Measurements from ENCODE around the gene WASF3.
"Not testable (repeated sequence)": the region's sequence is repeated elsewhere in the genome, so short reads cannot be mapped to it uniquely, and the experiment has no call there.

The WASF3 gene

GRCh38 chr13:26636073-26636472 lies 78.6 kb downstream of the WASF3 start:
- DNase-seq = not testable (repeated sequence)

- DNase-seq = no peak
Observed at GRCh38 chr13:26646603-26647002, 89.1 kb downstream of the WASF3 start.

GRCh38 chr13:26651234-26651633 lies 93.8 kb downstream of the WASF3 start:
- DNase-seq = no peak

DNA sequence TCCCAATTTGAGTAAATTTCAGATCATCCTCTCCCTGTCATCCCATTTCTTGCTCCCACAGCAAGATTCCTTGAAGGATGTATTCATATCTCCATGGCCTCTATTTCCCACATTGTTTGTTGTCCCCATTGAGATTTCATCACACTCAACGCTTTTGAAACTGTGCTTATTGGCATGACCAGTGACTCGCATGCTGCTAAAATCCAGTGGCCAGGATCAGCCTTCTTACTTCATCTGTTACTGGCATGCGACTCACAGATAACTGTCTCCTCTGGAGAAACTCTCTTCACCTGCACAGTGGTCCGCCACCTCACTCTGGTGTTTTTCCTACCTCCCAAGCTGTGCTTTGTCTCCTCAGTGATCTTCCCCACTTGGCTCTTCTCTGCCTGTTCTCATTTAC lies 95.8 kb downstream of the WASF3 start:
- no peak for DNase-seq

DNA sequence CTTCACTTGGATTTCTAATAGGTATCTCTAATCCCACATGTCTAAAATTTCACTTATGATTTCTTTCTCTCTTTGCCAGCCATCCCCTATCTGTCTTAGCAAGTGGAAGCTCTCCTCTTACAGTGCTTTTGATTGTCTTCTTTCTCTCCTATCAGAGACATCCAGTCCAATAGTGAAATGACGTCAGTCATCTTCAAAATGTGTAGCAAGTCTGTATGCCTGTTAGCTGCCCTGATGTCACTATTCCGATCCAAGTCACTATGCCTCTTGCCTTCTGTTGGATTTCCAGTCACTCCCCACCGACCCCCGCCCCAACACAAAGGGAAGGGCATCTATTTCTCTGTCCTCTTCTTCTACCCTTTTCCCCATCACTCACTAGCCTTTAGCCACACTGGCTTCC lies 96.4 kb downstream of the WASF3 start:
- DNase-seq = no peak

- DNase-seq = no peak
Observed at GRCh38 chr13:26656919-26657318, 99.4 kb downstream of the WASF3 start.

DNA sequence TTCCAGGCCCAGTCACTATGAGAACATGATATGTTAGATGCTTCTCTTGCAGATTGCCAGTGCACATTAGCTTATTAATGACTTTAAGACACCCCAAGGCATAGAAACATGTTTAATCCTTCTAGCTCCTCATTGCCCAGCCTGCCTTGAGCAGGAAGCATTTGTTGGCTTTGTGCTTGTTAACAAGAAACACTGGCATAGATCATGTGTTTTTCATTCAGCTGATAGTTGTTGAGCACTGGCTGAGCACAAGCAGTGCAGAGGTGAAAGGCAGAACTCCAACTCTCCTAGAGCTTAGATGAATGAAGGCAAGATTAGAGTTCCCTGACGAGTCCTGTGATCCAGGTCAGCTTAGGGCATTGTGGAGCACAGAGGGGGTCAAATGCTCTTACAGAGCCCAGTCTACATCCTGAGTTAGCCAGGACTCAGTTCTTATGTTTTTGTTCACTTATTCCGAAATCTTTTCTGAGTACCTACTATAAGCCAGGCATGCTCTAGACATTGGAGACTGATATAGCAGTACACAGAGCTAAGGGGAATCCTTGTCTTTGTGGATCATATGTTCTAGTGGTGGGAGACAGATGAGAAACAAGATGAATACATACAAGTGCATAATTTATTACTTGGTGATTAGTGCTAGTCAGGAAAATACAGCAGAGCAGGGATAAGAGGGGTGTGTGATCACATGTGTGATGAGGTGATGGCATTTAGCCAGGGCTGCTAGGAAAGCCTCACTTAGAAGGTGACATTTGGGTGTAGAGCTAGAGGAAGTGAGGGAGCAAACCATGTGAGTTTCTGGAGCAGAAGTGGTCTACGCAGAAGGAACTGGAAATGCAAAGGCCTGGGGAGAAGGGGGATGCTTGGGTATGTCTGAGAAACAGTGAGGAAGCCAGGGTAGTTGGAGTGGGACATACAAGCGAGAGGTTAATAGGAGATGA lies 101.2 kb downstream of the WASF3 start:
- no peak for DNase-seq

DNA sequence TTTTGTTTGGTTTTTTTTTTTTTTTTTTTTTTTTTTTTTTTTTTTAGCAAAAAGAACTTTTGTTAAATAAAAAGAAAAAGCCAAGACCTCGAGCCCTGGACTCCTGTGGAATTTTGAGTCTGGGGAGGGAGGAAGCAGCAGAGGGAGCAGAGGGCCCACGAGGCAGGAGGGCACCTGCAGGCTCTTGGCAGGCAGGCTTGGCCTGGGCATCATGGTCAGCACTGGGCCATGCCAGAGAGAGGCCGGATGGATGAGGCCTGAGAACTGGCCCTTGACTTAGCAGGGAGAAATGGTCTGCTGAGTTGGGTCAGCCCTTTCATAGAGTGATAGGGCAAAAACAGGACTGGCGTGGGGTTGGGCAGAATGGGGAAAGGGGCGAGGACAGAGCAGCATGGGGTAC lies 102.7 kb downstream of the WASF3 start:
- no peak for DNase-seq

- no peak for DNase-seq
Observed at GRCh38 chr13:26660766-26661165, 103.3 kb downstream of the WASF3 start.

DNA sequence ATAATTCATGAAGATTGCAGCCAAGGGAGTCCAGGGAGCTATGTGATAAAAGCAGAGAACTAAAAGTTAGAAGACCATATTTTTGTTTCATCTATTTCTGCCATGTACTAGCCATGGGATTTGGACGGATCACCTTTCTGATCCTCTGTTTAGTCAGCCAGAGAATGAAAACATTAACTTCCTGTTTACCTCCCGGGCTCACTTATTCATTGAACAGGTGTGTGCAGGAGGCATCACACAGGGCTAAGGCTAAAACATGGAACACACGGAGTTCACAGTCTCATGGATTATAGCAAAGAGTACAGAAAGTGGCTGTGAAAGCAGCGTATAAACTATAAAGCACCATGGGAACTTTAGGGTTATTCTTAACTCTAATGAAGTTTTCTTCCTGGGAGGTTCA lies 106.3 kb downstream of the WASF3 start:
- no peak for DNase-seq

DNA sequence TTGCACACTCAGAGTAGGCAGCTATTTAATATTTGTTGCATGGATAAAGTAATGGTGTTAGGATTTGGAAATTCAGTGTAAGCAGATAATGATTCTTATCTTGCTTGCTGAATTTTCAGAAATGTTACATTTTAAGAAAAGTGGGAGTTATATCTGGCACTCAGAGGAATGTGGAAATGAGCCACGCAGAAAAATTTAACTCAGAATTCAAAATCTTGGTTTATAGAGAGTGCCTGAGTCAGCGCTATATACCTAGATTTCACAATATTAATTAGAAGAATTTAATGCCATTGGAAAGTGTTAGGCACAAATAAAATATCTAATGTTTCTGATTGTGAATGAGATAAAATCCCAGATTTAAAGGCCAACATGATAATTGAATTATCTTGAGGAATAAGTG lies 106.8 kb downstream of the WASF3 start:
- DNase-seq = no peak

- DNase-seq = no peak
Observed at GRCh38 chr13:26664876-26665275, 107.4 kb downstream of the WASF3 start.

- DNase-seq = no peak
Observed at GRCh38 chr13:26668357-26669146, 111.1 kb downstream of the WASF3 start.

- no peak for DNase-seq
Observed at GRCh38 chr13:26673890-26674289, 116.4 kb downstream of the WASF3 start.

GRCh38 chr13:26677156-26677555 lies 119.7 kb downstream of the WASF3 start:
- no peak for DNase-seq

- DNase-seq = no peak
Observed at GRCh38 chr13:26678330-26678729, 120.8 kb downstream of the WASF3 start.

DNA sequence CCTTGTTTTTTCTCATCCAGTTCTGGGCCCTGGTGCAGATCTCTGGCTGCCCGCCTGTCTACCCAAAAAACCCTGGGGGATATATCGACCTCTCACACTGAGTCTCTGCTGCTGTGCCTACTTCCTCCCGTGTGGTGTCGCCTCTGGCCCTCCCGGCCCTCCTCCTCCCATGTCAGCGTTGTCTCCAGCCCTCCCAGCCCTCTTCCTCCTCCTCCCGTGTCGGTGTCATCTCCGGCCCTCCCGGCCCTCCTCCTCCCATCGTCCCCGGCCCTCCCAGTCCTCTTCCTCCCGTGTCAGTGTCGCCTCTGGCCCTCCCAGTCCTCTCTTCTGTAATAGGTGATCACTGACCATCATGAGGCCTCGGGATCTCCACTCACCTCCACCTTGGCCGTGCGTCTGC lies 121.3 kb downstream of the WASF3 start:
- DNase-seq = no peak

DNA sequence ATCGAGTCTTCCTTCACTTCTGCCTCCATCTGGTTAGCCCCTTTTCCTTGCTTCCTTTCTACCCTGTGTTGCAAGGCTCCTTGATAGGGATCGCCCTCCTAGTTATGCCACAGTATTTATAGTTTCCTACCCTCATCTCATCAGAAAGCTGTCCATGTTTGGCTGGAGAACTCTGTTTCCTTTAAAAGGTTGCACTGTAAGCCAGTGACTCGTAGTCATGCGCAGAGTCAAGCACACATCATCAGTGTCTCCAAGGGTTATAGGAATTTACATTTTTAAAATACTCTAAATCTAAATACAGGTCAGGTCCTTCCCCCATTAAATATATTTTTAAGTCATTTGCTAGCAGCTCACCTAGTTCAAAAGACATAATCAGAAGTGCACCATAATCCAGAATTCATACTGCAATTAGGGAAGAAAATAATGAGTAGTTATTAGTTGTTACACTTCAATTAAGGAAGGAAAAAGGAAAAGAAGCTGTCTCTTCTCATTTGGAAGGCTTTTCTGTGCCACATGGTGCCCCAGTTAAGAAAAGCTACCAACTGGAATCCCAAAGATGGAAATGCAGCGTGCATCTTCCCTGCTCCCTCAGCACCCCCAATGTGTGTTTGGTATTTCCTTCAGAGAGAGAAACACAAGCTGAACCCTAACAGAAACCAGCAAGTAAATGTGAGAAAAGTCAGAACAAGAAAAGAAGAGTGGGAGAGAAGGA lies 122.1 kb downstream of the WASF3 start:
- no peak for DNase-seq

GRCh38 chr13:26680123-26680450 lies 122.6 kb downstream of the WASF3 start:
- DNase-seq = no peak

DNA sequence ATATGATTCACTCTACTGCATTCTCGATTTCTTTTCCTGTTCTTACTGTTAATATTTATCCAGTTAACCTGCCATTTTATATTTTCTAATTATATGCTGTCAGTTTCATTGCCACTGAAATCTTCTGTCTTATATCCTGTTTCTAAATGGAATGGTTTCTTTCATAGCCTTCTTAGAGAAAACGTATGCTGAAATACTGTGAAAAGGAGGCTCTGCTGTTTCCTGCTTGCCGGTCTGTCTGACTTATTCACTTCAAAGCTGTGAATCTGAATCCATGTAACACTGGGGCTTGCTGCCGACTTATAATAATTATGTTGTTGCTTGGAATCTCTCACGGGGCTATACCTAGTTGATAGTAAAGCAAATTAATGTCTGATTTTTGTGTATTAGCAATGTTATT lies 123.1 kb downstream of the WASF3 start:
- DNase-seq = no peak

DNA sequence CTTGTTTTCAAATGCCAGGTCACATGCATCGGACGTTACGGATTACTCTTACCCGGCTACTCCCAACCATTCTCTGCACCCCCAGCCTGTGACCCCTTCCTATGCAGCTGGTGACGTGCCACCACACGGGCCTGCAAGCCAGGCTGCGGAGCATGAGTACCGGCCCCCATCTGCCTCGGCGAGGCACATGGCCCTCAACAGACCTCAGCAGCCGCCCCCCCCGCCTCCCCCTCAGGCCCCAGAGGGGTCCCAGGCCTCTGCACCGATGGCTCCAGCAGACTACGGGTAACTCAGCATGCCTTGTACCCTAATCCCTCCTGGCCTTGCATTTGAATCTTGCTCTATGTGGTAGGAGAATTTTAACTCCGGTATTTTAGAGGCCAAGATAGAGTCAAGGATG lies 123.6 kb downstream of the WASF3 start:
- DNase-seq = no peak

DNA sequence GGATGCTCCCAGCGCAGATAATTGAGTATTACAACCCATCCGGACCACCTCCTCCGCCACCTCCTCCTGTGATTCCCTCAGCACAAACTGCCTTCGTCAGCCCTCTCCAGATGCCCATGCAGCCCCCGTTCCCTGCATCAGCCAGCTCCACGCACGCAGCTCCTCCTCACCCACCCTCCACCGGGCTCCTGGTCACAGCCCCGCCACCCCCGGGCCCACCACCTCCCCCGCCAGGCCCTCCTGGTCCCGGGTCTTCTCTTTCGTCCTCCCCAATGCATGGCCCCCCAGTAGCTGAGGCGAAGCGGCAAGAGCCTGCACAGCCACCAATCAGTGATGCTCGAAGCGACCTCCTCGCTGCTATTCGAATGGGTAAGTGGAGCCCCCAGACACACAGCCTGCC lies 125.1 kb downstream of the WASF3 start:
- DNase-seq = no peak

DNA sequence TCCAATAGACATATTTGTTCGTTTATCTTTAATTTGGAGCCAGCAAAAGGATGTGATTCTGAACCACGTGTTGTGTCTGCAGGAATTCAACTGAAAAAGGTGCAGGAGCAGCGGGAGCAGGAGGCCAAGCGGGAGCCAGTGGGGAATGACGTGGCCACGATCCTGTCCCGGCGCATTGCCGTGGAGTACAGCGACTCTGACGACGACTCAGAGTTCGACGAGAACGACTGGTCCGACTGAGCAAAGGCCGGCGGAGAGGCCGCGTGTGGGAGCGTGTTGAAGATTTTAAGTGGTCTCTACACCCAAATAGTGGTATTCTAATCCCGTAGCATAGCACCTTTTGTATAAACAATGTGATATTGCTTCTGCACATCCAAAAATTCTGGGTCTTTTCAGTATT lies 128.1 kb downstream of the WASF3 start:
- DNase-seq = no peak

- no peak for DNase-seq
Observed at GRCh38 chr13:26686285-26686684, 128.8 kb downstream of the WASF3 start.
